HL-60/S4 treated with retinoic acid at 250 ng/mL for 4 days and 3 days (cell line): ENCODE measurements around the gene TLE7.

ENCODE experiments used
- in situ Hi-C: fragments of 300-500 bp; cut with MboI; formaldehyde crosslinking; loops from 2 replicates; pipeline ENCODE4 v1.7.0; 2022; ENCODE audit warnings: low sequenced_read_pairs

The TLE7 gene

DNA sequence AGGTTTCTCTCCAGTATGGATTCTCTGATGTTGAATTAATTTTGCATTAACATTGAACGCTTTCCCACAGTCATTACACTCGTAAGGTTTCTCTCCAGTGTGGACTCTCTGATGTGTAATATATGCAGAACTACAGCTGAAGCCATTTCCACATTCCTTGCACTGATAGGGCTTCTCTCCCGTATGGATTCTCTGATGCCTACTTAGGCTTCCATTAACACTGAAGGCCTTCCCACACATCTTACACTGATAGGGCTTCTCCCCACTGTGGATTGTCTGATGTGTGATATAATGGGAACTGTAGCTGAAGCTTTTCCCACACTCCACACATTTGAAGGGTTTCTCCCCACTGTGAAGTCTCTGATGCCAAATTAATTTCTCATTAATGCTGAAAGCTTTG is 7.2 kb upstream of the TLE7 start:
- in situ Hi-C loops = no loop called here

DNA sequence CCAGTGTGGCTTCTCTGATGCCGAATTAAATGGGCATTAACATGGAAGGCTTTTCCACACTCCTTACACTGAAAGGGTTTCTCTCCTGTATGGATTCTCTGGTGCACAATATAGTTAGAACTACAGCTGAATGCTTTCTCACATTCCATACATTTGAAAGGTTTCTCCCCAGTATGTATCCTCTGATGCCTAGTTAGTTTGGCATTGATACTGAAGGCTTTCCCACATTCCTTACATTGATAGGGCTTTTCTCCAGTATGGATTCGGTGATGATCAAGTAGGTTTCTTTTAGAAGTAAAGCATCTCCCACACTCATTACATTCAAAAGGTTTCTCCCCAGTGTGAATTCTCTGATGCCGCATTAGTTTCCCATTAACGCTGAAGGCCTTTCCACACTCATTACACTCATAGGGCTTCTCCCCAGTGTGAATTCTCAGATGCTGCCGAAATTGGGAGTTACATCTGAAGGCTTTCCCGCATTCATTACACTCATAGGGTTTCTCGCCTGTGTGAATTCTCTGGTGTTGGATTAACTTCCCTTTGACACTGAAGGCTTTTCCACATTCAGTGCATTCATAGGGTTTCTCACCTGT is 6.5 kb upstream of the TLE7 start:
- in situ Hi-C loops = no loop called here

GRCh38 chr16:71443714-71444113 is 1.9 kb upstream of the TLE7 start:
- in situ Hi-C loops = no loop called here

DNA sequence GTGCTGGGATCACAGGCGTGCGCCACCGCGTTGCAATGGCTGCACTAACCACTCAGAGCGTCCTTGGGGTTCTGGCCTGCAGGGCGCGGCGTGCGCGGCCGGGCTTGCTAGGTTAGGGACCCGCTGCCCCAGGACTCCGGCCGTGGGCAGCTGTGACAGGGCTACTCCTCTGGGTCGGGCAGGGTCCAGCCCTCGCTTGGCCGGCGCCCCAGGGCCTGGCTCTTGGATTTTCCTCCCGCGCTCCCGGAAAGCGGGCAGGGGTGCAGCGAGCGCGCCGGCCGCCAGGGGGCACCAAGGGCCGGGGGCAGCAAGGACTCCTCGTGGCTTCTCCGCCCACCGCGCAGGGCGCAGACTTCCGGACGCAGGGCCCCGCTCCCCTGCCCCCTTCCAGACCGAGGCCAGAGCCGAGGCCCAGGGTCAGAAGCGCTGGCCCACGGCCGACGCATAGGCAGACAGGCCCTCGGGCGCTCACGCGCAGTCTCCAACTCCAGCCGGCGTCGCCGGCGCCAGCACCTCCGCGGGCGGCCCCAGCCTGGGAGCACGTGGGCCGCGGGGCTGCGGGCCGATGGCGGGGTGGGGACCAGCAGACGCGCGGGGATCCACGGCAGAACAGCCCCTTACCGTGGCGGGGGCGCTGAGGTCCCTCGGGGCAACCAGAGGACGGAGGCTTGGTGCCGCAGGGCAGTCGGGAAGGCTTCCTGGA is 355 bp downstream of the TLE7 start:
- in situ Hi-C loops = no loop called here

DNA sequence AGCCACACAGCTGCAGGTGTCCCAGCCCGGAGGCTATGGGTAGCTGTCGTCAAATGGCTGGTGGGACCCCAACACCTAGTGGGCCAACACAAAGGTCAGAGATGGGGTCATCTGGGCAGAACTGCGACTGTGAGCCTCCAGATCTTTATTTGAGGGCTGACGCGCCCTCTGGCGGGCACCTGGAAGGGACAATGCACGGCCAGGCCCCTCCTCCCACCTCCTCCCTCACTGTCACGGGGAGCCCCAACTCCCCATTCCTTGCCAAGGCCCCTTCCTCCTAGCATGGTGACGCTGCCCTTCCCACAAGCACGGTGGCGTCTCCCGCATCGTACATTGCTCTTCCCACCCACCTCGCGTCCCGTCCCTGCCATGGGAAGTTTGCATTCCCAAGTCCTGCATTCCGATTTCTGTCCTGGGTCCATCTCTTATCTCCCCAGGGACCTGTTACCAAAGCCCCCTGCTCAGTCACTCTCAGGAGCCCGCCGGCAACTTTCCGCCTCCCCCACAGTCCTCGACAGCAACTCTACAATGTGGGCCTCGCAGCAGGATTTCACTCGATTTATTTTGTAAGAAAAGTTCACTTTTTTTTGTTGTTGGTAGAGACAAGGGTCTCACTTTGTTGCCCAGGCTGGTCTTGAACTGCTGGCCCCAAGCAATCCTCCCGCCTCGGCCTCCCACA is 1.0 kb downstream of the TLE7 start:
- in situ Hi-C loops = no loop called here

- in situ Hi-C loops = no loop called here
Measured at GRCh38 chr16:71439523-71439922, 2.3 kb downstream of the TLE7 start.

- in situ Hi-C loops = no loop called here
Measured at GRCh38 chr16:71436473-71436872, 5.4 kb downstream of the TLE7 start.

DNA sequence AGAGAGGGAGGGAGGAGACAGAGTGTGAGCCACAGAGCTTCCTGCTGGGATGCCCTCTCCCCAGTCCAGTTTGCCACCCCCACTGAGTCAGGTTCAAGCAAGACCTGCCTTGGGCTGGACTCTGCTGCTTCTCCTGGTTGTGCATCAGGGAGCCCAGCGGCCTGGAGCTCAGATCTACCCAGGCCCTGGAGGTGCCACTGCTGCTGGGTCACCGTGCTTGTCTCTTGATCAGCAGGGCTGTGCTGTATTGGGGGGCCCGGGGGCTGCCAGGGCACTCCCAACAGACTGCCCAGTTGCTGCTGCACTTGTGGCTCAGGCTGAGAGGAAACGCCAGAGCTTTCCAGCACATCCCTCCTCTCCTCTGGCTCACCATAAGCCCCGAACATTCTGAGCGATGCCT is 8.9 kb downstream of the TLE7 start:
- in situ Hi-C loops = no loop called here

DNA sequence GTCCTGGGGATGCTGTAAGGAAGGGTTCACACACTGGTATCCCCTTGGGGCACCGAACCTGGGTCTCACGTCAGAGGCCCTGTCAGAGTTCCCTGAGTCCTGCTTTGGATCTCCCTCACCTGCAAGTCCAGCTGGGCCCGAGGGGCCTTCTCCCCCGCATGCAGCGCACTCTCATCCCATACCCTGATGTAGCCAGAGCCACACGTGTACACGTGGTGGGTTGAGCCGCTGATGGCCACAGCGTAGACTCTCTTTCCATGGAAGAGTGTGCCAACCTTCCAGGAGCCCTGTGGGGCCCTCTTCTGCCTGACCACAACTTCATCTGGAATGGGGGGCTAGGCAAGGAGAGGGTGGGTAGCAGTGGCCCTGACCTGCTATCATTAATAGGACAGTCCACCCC is 9.9 kb downstream of the TLE7 start:
- in situ Hi-C loops = no loop called here

DNA sequence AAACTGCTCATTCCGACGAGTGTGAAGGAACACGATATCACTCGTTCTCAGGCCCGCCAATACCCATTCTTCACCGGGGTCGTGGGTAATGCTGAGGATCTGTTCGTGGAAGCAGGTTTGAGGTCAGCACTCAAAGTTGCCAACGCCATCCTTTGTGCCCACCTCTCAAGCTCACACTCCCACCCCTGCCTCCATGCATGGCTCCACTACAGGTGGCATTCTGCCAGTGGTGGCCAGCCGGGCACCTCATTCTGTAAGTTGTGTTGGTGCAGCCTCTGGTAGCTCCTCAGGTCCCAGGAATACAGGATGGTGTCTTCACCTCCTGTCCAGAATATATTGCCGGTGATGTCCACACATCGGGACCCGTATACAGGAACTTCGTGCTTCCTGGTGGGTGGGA is 10.7 kb downstream of the TLE7 start:
- in situ Hi-C loops = no loop called here

DNA sequence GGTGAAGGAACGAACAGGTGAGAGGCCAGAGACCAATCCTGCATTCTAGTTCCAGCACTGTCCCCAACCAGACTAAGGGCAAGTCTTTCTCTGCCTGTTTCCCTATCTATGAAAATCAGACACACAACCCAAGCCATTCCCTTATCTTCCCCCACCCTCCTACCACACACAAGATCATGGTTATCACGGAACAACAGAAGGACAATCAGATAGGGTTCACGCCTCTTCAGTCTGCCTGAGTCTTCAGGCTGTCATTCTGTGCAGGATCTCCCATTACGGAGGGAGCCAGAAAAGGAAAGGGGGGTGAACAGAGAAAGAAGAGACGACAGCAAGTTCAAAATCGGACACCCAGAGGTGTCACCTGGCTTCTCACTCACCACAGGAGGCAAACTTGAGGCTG is 11.1 kb downstream of the TLE7 start:
- in situ Hi-C loops = no loop called here

DNA sequence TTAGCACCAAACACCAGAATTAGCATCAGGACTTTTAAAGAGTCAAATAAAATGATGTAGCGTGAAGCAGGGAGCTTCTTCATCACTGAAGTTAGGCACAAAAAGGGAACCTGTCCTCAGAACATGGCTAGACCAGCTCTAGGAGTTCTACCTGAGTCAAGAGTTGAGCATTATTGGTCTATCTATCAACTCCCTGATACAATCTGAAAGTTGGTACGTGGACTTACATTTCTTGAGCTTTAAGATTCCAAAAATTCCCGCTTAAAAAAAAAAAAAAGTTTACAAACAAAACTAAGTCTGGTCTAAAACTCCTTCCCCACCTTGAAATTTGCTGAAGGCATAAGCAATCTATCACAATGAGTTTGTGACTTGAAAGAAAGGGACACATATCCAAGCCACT is 12.3 kb downstream of the TLE7 start:
- in situ Hi-C loops = no loop called here

DNA sequence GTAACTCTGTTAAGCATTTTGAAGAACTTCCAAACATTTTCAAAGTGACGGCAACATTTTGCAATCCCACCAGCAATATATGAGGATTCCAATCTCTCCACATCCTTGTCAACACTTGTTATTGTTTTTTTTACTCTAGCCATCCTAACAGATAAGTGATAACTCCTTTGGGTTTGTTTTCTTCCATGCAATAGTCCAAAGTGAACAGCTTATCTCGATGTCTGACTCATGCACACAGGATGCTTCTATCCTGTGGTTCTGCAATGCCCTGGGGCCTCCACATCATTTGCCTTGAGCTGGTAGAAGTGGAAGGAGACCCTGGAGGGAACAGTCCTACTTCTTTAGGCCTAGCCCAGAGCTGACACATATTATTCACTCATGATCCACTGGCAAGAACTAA is 13.0 kb downstream of the TLE7 start:
- in situ Hi-C loops = no loop called here

GRCh38 chr16:71428385-71428784 is 13.5 kb downstream of the TLE7 start:
- in situ Hi-C loops = no loop called here

DNA sequence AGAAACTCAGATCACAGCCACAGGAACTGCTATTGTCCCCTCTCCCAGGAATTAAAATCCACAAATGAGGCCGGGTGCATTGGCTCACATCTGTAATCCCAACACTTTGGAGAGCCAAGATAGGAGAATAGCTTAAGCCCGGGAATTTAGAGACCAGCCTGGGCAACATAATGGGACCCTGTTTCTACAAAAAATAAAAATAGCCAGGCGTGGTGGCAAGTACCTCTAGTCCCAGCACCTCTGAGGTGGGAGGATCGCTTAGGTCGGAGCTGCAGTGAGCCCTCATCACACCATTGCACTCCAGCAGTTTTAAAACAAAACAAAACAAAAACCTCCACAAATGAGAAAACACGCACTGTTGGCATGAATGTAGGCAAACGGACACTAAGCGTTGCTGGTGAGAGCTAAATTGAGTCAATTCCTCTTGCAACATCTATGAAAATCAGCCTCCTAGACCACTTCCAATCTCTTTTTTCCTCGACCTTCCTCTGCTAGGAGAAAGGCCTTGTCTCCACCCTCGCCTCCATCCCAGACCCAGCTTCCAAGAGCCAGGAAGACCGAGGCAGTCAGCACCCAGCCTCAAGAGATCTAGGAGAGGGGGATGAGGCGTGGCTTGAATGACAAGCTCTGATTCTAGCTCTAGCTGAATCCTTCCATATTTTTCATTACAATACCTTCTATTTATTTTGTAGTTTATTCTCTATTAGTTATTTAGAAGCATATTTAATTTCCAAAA is 14.8 kb downstream of the TLE7 start:
- in situ Hi-C loops = no loop called here

- in situ Hi-C loops = no loop called here
Measured at GRCh38 chr16:71426069-71426879, 15.6 kb downstream of the TLE7 start.

DNA sequence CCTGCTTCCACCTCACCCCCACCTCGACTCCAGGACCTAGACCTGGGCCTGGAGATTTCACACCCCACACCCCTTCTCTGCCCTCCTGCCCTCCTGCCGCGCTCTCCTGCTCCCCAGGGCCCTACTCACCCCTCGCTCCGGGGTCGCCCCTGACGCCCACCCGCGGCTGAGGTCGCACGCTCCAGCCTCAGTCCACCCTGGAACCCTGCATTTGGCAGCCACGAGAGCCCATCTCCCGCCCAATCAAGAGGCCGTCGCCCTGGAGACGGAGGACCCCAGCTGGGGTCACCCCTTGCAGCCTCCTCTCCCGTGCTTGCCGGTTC is 16.1 kb downstream of the TLE7 start:
- in situ Hi-C loops = no loop called here

GRCh38 chr16:71424626-71425025 is 17.2 kb downstream of the TLE7 start:
- in situ Hi-C loops = no loop called here

DNA sequence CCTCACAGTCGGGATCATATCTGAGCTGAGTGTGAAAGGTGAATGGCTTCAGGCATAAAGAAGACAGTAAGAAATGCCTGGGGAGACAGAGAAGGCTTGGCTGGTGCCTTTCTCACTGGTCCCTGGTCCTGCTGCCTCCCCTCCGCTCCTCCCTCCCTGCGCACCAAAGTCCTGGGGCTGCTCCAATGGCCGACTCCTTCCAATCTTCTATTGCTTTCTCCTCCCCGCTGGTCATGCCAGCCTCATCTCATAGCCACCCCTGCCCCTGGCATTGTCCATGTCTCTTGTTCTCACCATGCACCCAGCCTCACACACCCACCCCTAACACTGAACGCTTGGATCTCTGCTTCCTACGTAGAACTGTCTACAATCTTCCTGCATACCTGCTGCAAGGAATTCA is 18.0 kb downstream of the TLE7 start:
- in situ Hi-C loops = no loop called here

GRCh38 chr16:71423016-71423415 is 18.8 kb downstream of the TLE7 start:
- in situ Hi-C loops = no loop called here

- in situ Hi-C loops = no loop called here
Measured at GRCh38 chr16:71421911-71422310, 19.9 kb downstream of the TLE7 start.
